RWPE2 (cell line): ENCODE results near the gene LYZL6.

Experiments used
- ATAC-seq: fragments of 200-7000 bp; cut with Tn5 transposase; 3 replicates; pipeline ENCODE4 v1.9.1; 2021; ENCODE audit warnings: low read depth
- DNase-seq: peaks from one replicate; pipeline ENCODE4 v3.0.0-alpha.2; 2020; ENCODE audit warnings: low spot score
- H3K27ac ChIP-seq: fragments of 450-650 bp; 2 replicates; pipeline ENCODE4 v1.5.1; 2017; ENCODE audit warnings: mild to moderate bottlenecking; ENCODE audit not compliant: poor library complexity, severe bottlenecking
- H3K27me3 ChIP-seq: fragments of 250-450 bp; sonication (Bioruptor Pico); 2 replicates; pipeline ENCODE4 v1.5.1; 2021; ENCODE audit warnings: mild to moderate bottlenecking, moderate library complexity; ENCODE audit not compliant: insufficient read depth, poor library complexity, severe bottlenecking
- H3K36me3 ChIP-seq: fragments of 250-450 bp; sonication (Bioruptor Pico); 2 replicates; pipeline ENCODE4 v1.5.1; 2020; ENCODE audit warnings: low read depth, mild to moderate bottlenecking, moderate library complexity
- H3K4me1 ChIP-seq: fragments of 250-450 bp; sonication (Bioruptor Pico); 2 replicates; pipeline ENCODE4 v1.5.1; 2021; ENCODE audit warnings: mild to moderate bottlenecking, moderate library complexity; ENCODE audit not compliant: insufficient read depth, poor library complexity, severe bottlenecking
- H3K4me3 ChIP-seq: fragments of 250-450 bp; sonication (Bioruptor Pico); 2 replicates; pipeline ENCODE4 v1.5.1; 2021; ENCODE audit warnings: mild to moderate bottlenecking, moderate library complexity; ENCODE audit not compliant: severe bottlenecking
- H3K9me3 ChIP-seq: fragments of 250-450 bp; sonication (Bioruptor Pico); 2 replicates; pipeline ENCODE4 v1.5.1; 2021; ENCODE audit warnings: mild to moderate bottlenecking, moderate library complexity; ENCODE audit not compliant: severe bottlenecking
- CTCF ChIP-seq: fragments of 450-650 bp; IDR thresholded peaks from one replicate; pipeline ENCODE4 v1.5.1; 2017; ENCODE audit warnings: mild to moderate bottlenecking, moderate library complexity; ENCODE audit not compliant: poor library complexity, severe bottlenecking

Gene LYZL6

GRCh38 chr17:35891269-35891668 is 52.2 kb downstream of the LYZL6 start:
- no peak for DNase-seq
- no peak overlapping the region for H3K4me3 ChIP-seq
- no peaks in the 10 kb centered on the region for H3K36me3 ChIP-seq
- no peak overlapping the region for H3K27ac ChIP-seq
- ATAC-seq, result no peak
- H3K4me1 ChIP-seq, result no peaks in the 10 kb centered on the region
- H3K27me3 ChIP-seq, result no peaks in the 10 kb centered on the region
- no peak for TF ChIP-seq CTCF
- H3K9me3 ChIP-seq, result no peaks in the 10 kb centered on the region

GRCh38 chr17:35890774-35891155 is 52.7 kb downstream of the LYZL6 start:
- DNase-seq, result no peak
- no peaks in the 10 kb centered on the region for H3K27me3 ChIP-seq
- no peaks in the 10 kb centered on the region for H3K4me1 ChIP-seq
- H3K36me3 ChIP-seq, result no peaks in the 10 kb centered on the region
- ATAC-seq, result no peak
- no peak overlapping the region for H3K4me3 ChIP-seq
- H3K9me3 ChIP-seq, result no peaks in the 10 kb centered on the region
- TF ChIP-seq CTCF, result no peak
- H3K27ac ChIP-seq, result no peak overlapping the region

- ATAC-seq, result no peak
- H3K27me3 ChIP-seq, result no peaks in the 10 kb centered on the region
- TF ChIP-seq CTCF, result no peak
- no peak overlapping the region for H3K27ac ChIP-seq
- H3K9me3 ChIP-seq, result no peaks in the 10 kb centered on the region
- no peaks in the 10 kb centered on the region for H3K4me1 ChIP-seq
- DNase-seq, result no peak
- no peak overlapping the region for H3K4me3 ChIP-seq
- H3K36me3 ChIP-seq, result no peaks in the 10 kb centered on the region
These were observed 53.4 kb downstream of the LYZL6 start for GRCh38 chr17:35889818-35890773.

GRCh38 chr17:35889241-35889640 is 54.3 kb downstream of the LYZL6 start:
- no peak for ATAC-seq
- DNase-seq, result no peak
- Histone ChIP-seq H3K4me1 (no peaks in the 10 kb centered on the region), H3K4me3 (no peak overlapping the region), H3K27me3 (no peaks in the 10 kb centered on the region), H3K27ac (no peak overlapping the region), H3K9me3 (no peaks in the 10 kb centered on the region), H3K36me3 (no peaks in the 10 kb centered on the region)
- TF ChIP-seq CTCF, result no peak
